Transverse colon (tissue), 3 donors: ENCODE data around the gene JAZF1.
"Not testable (repeated sequence)": the region's sequence is repeated elsewhere in the genome, so short reads cannot be mapped to it uniquely, and the experiment has no call there.

Experiments
- CTCF ChIP-seq, 5 experiments: fragments of 200-600 bp in 3 of 5; fragments of 450-650 bp in 2 of 5; sonication (generic) in 3 of 5; IDR thresholded peaks; 1 replicate in 2 of 5; 2 replicates in 3 of 5; pipeline ENCODE4 v1.5.1; 2016 to 2017; ENCODE audit warnings: antibody characterized with exemption in 5 of 5, inconsistent platforms in 3 of 5, mild to moderate bottlenecking in 2 of 5, moderate library complexity in 1 of 5
- EP300 ChIP-seq: sonication (generic); formaldehyde crosslinking; IDR thresholded peaks from one replicate; pipeline ENCODE4 v1.6.1; 2017; ENCODE audit warnings: antibody characterized with exemption, low read depth
- POLR2A ChIP-seq: fragments of 450-650 bp; IDR thresholded peaks from one replicate; pipeline ENCODE4 v1.6.1; 2016; ENCODE audit warnings: antibody characterized with exemption, mild to moderate bottlenecking, moderate library complexity

DNA sequence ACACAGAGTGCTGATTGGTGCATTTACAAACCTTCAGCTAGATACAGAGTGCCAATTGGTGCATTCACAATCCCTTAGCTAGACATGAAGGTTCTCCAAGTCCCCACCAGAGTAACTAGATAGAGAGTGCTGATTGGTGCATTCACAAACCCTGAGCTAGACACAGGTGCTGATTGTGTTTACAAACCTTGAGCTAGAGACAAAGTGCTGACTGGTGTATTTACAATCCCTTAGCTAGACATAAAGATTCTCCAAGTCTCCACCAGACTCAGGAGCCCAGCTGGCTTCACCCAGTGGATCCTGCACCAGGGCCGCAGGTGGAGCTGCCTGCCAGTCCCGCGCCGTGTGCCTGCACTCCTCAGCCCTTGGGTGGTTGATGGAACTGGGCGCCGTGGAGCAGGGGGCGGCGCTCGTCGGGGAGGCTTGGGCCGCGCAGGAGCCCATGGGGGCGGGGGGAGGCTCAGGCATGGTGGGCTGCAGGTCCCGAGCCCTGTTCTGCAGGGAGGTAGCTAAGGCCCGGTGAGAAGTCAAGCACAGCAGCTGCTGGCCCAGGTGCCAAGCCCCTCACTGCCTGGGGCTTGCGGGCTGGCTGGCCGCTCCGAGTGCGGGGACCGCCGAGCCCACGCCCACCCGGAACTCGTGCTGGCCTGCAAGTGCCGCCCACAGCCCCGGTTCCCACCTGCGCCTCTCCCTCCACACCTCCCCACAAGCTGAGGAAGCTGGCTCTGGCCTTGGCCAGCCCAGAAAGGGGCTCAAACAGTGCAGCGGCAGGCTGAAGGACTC lies 323.7 kb downstream of the JAZF1 start:
- not testable (repeated sequence) for TF ChIP-seq CTCF (IDR thresholded peaks at IDR 0.05); POLR2A; EP300
